Superior temporal gyrus (tissue), 1 donor: ENCODE results near the gene DESI1.
A peak's percentile ranks its signal among the peaks of the same experiment; 100 is the strongest.
"Not testable (repeated sequence)": the region's sequence is repeated elsewhere in the genome, so short reads cannot be mapped to it uniquely, and the experiment has no call there.

ENCODE experiments used
- DNase-seq: peaks from one replicate; pipeline ENCODE4 v3.0.0-alpha.2; 2016; ENCODE audit errors: extremely low spot score

The DESI1 gene

GRCh38 chr22:41620589-41621098, at the start of gene DESI1:
Gene DESI1 (minus strand): TSS chr22:41621043. CDS start chr22:41620839, 204 bp downstream.
- DNase-seq = no peak

- DNase-seq = no peak
Measured at GRCh38 chr22:41668971-41669911, 48.4 kb upstream of the DESI1 start.

GRCh38 chr22:41664951-41665350, 44.1 kb upstream of the DESI1 start:
- DNase-seq = no peak

DNA sequence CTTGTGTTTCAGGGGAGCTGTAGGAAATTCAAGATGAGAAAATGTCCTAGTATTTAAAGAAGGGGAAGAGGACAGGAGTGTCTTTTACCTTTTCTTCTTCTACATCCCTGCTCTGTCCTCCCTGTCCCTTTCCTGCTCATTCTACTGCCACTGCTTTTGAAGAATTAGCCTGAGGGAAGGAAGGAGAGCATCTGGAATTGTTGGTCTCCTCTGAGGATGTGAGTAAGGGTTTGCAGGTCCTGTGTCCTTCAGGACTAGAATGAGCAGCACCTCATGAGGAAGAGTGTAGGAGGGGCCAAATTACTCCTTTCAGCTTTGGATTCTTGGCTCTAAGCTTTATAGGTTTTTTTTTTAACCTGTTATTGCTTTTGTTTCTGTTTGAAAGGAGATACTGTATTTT, 43.6 kb upstream of the DESI1 start:
- DNase-seq = no peak

- not testable (repeated sequence) for DNase-seq
Measured at GRCh38 chr22:41663594-41663993, 42.8 kb upstream of the DESI1 start.

DNA sequence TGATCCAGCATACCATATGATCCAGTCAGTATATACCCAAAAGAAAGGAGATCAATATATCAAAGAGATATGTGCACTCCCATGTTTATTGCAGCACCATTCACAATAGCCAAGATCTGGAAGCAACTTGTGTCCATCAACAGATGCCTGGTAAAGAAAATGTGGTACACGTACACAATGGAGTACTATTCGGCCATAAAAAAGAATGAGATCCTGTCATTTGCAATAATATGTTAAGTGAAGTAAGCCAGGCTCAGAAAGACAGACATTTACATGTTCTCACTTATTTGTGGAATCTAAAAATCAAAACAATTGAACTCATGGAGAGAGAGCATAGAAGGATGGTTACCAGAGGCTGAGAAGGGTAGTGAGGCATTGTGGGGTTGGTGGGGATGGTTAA, 40.9 kb upstream of the DESI1 start:
- no peak for DNase-seq

GRCh38 chr22:41661088-41661487, 40.2 kb upstream of the DESI1 start:
- no peak for DNase-seq

DNA sequence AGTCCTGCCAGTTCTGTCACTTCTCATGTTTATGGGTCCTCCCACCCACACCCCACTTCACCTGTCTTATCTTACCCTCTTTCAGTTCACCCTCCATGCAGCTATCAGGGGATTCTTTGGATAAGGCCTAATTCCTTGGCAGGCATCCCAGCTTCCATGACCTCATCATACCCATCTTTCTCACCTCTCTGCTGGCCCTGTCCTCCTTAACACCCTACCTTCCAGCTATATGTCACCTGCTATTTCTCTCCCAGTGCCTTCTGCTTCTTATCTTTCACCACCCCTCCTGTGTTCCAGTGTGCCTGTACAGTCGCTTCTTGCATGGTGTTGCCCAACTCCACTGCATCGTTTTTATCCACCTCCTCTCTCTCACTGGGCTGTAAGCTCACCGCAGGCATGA, 39.6 kb upstream of the DESI1 start:
- DNase-seq = no peak

- DNase-seq = no peak
Measured at GRCh38 chr22:41659941-41660340, 39.1 kb upstream of the DESI1 start.

GRCh38 chr22:41658869-41659268, 38.0 kb upstream of the DESI1 start:
- no peak for DNase-seq

DNA sequence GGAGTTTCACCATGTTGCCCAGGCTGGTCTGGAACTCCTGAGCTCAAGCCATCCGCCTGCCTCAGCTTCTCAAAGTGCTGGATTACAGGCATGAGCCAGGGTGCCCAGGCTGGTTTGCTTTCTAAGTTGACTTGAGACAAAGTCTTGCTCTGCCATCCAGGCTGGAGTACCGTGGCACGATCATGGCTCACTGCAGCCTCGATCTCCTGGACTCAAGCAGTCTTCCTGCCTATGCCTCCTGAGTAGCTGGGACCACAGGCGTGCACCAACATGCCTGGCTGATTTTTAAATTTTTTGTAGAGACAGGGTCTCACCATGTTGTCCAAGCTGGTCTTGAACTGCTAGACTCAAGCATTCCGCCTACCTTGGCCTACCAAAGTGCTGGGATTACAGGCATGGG, 36.9 kb upstream of the DESI1 start:
- no peak for DNase-seq

DNA sequence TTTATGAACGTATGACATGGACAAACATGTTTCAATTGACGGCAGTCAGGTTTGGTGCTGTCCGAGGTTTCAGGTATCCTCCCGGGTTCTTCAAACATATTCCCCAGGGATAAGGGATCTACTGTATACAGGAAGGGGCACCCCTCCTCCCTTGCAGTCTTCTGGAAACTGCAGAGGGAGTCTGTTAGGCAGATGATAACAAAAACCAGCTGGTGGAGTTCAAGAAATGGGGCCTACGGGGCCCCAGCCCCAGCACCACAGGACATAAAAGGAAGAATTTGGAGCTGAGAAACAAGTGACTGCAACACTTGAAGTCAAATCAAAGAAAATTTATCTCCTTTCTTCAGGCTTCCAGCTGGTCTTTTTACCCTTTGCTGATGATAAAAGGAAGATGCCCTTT, 35.7 kb upstream of the DESI1 start:
- DNase-seq = no peak

DNA sequence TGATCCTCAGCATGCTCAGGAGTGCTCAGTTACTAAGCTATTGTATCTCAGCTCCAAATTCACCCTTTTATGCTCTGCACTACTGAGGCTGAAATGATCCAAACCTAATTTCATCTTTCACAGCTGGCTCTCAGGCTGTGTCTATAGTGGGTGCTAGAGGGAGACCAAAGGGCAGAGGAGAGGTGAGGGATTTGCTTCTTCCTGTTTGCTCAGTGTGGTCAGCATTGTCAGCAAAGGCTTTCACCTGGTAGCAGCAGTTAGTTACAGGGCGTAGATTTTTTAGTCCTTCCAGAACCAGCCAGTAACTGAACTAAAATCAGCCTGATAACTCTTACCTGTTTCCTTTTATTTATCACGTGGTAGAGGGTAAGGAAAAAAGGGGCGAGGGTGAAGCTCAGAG, 33.5 kb upstream of the DESI1 start:
- no peak for DNase-seq

GRCh38 chr22:41650821-41651220, 30.0 kb upstream of the DESI1 start:
- no peak for DNase-seq

DNA sequence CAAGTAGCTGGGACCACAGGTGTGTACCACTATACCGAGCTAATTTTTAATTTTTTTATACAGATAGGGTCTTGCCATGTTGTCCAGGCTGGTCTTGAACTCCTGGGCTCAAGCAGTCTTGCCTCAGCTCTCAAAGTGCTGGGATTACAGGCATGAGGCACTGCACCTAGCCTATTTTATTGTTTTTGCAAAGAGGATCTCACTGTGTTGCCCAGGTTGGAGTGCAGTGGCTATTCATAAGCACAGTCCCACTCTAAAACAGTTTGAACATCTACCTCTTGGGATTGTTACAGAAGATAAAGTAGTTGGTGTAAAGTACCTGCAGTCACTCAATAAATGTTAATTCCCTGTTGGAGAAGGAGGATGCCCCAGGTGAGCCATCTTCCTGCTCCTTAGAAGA, 29.4 kb upstream of the DESI1 start:
- no peak for DNase-seq

GRCh38 chr22:41648432-41648831, 27.6 kb upstream of the DESI1 start:
- DNase-seq = no peak

- no peak for DNase-seq
Measured at GRCh38 chr22:41647771-41648170, 26.9 kb upstream of the DESI1 start.

- no peak for DNase-seq
Measured at GRCh38 chr22:41642331-41643110, 21.7 kb upstream of the DESI1 start.

- no peak for DNase-seq
Measured at GRCh38 chr22:41641854-41642253, 21.0 kb upstream of the DESI1 start.

DNA sequence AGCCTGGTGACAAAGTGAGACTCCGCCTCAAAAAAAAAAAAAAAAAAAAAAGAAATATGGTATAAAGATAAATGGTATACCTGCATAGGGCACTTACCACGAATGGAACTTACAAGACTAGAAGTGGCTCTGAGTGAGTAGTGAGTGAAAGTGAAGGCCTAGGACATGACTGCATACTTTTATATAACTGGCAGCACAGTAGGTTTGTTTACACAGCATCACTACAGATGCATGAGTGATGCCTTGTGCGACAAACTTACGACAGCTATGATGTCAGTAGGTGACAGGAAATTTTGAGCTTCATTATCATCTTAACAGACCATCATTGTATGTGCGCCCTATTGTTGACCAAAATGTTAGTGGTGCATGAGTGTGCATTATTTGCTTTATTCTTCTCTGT, 17.9 kb upstream of the DESI1 start:
- DNase-seq = no peak

GRCh38 chr22:41638124-41638523, 17.3 kb upstream of the DESI1 start:
- no peak for DNase-seq

DNA sequence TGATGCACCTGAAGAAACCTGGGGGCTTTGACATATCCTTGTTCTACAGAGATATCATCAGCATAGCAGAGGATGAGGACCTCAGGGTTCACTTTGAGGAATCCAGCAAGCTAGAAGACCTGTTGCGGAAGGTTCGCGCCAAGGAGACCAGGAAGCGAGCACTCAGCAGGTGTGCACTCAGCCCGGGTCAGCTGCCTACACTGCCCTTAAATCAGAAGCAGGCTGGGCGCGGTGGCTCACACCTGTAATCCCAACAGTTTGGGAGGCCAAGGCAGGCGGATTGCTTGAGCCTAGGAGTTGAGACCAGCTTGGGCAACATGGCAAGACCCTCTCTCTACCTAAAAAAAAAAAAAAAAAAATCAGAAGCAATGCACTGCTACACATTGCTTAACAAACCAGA, 16.8 kb upstream of the DESI1 start:
- DNase-seq = not testable (repeated sequence)

DNA sequence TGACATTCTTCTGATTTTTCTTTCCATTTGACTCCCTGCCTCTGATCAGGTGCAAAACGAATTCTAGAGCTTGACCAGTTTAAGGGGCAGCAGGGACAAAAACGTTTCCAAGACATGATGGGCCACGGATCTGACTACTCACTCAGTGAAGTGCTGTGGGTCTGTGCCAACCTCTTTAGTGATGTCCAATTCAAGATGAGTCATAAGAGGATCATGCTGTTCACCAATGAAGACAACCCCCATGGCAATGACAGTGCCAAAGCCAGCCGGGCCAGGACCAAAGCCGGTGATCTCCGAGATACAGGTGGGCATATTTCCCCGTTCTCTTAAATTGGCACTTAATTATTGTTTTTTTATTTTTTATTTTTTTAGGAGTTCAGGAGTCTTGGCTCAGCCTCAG, 15.6 kb upstream of the DESI1 start:
- DNase-seq = peak; percentile 20
